HG03025 (cell line): ENCODE results near the gene SORCS2.

Experiments
- ATAC-seq: cut with Tn5 transposase; IDR thresholded peaks from one replicate; pipeline ENCODE4 v1.9.1; 2021; ENCODE audit warnings: mild to moderate bottlenecking, moderate library complexity; ENCODE audit not compliant: unreplicated experiment, low FRiP score

SORCS2 gene

DNA sequence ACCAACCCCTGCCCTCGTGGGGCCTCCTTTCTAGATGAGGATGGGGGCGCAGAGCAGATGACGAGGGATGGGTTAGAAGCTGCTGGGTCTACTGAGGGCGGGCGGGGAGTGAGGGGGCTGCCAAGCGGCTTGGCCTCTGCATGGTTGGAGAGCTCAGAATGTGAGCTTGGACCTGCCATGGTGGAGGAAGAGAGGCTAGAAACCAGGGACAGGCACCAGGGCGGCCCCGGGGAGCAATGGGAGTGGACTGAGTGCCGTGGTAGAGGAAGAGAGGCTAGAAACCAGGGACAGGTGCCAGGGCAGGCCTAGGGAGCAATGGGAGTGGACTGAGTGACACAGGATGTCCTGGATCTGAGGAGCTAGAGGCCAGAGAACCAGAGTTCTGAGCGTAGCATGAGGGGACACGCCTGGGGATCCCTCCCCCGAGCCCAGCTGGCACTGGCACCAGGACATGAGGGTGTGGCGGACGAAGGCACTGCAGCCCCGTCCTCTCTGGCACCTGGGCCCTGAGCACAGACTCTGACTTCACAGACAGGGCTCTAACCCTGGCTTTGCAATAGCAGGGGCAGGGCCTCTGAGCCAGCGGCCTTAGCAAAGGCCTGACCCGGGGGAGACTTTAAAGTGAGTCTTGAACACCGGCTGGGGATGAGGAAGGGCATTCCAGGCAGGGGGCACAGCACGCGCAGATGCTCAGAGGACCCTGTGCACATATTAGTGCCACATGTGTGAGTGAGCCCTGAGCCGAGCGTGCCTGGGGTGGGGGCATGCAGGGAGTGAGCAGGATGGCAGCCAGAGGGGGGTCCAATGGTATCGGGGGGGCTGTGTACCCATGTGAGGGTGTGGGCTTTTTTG is 456.4 kb downstream of the SORCS2 start:
- ATAC-seq, result no peak

DNA sequence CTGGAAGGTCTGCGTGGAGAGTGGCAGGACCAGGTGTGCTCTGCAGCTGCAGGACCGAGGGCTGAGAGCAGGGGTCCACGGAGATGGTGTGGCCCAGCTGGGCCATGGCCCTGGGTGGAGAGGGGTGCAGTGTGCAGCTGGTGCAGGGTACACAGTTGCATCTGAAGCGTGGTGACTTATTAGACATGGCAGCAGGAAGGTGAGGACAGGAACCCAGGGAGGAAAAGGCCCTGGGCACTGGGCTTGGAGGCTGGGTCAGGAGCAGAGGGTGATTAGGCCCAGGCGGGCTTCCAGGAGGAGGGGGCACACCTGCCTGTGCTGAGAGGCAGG is 457.0 kb downstream of the SORCS2 start:
- no peak for ATAC-seq

- no peak for ATAC-seq
Measured at GRCh38 chr4:7649741-7650531, 457.6 kb downstream of the SORCS2 start.

DNA sequence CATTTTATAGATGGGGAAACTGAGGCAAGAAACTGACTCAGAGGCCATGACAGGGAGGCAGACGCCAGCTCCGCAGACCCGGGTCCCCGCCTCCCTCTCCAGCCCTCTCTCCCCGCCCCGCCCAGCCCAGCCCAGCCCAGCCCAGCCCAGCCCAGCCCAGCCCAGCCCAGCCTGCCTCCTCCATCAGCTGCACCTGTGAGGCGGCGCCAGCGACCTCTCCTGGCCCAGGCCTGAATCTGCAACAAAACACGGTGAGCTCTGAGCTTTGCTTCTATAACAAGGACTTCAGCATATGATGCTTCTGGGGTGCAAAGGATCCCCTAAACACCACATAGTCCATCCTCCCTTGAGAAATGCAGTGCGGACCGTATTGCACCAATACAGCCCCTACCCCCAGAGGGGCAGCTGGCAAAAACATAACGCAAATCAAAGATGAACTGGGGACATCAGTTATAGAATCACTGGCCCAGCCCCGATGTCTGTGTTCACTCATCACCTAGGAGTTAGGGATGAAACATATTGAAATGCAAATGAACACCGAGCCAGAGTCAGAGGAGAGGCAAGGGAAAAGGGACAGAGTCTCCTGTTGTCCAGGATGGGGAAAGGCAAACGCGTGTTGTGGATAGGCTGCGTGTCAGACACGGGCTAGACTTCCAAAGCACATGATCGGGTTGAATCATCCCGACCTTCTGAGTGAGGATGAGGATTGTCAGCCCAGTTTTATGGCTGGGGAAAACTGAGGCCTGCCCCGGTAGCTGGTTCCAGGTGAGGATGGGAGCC is 458.5 kb downstream of the SORCS2 start:
- no peak for ATAC-seq

GRCh38 chr4:7651461-7651921 is 459.2 kb downstream of the SORCS2 start:
- ATAC-seq, result no peak

GRCh38 chr4:7652006-7652405 is 459.7 kb downstream of the SORCS2 start:
- no peak for ATAC-seq

DNA sequence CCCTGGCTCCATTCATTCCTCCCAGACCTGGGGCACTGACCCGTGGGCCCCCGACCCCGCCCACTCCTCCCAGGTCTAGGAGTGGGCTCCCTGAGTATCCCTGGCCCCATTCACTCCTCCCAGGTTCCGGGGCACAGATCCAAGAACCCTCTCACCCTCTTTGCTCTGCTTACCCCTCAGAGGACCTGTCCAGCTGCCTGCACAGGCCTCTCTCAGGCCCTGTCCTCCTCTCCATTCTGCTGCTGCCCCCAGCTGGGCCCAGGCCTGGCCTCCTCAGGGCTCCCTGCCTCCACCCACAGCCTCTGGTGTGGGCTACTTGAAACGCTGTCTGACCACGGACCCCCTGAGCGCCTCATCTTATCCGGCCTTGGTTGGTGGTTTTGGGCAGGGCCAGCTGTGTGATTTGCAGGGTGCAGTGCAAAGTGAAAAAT is 460.1 kb downstream of the SORCS2 start:
- no peak for ATAC-seq

- ATAC-seq, result no peak
Measured at GRCh38 chr4:7652906-7653305, 460.6 kb downstream of the SORCS2 start.

DNA sequence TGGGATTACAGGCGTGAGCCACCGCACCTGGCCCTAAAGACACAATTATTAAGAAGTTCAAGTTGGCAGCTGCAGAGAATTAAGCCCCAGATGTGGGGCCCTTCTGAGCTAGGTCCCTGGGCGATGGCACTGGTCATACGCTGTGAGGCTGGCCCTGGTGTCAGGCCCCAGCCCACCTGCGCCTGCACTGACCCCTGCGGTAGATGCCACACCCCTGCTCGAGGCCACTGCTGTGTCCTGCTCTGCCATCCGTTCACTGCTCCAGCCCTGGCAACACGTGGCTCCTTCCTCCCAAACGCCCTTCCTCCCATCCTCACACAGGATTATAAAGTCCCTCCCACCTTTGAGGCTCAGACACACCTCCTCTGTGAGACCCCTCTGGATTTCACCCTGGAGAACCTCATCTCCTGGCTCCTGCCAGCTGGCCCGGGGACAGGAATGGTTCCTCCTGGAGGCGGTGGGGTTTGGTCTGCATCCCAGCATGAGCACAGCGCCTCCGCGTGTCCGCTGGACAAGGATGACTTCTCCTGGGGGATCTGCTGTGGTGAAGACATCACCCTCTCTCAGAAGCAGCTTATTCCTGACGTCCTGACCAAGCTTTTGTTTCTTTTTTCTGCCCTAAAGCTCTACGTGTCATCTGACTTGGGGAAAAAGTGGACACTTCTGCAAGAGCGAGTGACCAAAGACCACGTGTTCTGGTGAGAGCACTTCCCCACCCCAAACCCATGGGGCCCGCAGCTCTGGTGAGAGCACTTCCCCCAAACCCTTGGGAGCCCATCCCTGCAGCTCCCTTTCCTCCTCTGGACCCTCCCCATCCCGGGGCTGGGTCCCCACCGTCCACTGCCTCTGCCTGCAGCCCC is 461.4 kb downstream of the SORCS2 start:
- ATAC-seq, result no peak

GRCh38 chr4:7654550-7655445 is 462.5 kb downstream of the SORCS2 start:
- no peak for ATAC-seq

- no peak for ATAC-seq
Measured at GRCh38 chr4:7655511-7656243, 463.3 kb downstream of the SORCS2 start.

DNA sequence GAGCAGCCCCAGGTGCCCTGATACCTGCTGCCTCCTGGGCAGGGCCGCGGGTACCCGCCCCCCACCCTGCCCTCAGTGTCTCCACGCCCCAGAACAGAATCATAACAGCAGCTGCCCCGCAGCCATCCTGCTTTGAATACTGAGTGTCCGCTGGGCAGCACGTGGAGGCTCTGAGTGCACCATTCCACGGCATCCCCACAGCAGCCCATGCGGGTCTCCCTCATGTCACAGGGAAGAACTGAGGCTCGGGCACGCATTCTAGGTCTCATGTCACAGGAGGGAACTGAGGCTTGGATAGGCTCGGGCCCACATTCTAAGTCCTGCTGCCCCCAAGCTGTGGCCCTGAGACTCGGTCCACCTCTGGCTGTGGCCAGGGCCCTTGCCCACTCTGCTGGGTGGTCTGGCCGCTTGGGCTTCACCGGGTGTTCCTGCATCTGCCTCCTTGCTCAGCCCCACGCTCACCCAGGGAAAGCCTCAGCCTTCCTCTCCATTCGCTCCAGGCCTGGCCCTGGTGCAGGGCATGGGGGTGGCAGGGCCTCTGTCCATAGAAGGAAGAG is 464.0 kb downstream of the SORCS2 start:
- no peak for ATAC-seq

DNA sequence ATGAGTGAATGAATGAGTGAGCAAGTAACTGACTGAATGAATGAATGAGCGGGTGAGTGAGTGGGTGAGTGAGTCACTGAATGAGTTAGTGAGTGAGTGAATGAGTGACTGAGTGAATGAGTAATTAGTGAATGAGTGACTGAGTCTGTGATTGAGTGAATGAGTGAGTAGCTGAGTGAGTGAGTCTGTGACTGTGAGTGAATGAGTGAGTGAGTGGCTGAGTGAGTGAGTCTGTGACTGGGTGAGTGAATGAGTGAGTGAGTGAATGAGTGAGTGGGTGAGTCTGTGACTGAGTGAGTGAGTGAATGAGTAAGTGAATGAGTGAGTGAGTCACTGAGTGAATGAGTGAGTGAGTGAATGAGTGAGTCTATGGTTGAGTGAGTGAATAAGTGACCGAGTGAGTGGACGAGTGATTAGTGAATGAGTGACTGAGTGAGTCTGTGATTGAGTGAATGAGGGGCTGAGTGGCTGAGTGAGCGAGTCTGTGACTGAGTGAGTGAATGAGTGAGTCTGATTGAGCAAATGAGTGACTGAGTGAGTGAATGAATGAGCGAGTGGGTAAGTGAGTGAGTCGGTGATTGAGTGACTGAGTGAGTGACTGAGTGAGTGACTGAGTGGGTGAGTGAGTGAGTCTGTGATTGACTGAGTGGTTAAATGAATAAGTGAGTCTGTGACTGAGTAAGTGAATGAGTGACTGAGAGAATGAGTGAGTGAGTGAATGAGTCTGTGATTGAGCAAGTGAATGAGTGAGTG is 465.4 kb downstream of the SORCS2 start:
- ATAC-seq, result no peak

DNA sequence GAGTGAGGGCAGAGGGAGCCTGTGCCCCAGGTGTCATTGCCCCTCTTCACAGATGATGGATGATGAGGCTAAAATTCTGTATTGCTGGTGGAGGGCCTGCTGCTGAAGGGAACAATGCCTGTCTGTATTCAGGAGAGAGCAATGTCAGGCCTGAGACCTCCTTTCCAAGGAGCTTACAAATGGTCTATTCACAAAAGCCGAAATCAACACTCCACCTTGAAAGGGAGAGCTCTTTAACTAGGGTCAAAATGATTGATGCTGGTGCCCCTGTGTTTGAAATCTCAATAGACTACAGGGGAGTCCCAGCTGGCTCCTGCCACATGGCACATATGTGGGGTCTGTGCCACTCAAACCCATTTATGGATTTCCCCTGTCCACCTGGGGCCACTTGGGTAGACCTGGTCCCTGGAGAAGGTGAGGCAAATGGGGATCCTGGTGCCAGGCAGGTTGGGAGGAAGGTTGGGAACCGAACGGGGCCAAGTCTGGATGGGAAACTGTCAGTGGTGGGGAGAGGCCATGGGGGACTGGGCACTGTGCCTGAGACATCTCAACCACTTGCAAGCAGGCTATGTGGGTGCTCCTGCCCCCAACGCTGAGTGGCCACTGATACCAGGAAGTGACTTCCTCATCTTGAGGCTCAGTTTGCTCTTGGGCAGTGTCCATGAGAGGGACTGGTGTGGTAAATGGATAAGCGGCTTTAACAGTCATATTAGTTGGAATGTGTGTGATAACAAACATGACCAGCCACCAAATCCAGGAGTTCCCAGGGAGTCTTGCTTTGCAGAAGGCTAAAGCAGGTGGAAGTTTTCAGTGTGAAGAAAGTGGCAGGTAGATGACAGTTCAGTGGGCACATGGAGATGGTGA is 466.2 kb downstream of the SORCS2 start:
- no peak for ATAC-seq

GRCh38 chr4:7659429-7660175 is 467.3 kb downstream of the SORCS2 start:
- no peak for ATAC-seq
